ENCODE measurements around the gene SASH1. TPM values are rescaled to one million over a fixed set of nuclear protein-coding genes. Genes with fewer than 3 reads are reported as not detected.

Gene SASH1
- total RNA-seq, 1 experiment from 2014 or later: 6.6 TPM

DNA sequence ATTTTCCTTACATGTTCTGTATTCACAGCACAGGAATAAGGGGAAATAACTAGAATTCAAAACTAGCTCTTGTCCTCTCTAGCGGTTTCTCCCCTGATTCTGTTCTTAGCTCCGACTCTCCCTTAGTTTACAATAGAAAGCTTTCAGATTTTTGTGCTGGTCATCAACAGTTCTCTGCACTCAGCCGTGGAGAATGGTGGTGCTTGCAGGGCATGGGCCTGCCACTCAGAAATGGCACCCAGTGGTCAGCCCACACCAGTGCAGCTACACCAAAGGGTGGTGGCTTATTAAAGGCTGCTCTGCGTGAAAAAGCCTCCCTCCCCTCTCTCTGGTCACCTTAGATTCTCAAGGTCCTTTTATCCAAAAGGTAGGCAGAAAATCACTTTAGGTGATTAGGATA, 123.5 kb downstream of the SASH1 start:
- no peaks in the 10 kb centered on the region for H3K36me3 ChIP-seq (ENCODE audit: control insufficient read depth, insufficient read depth, low read length)
- H3K4me1 ChIP-seq (ENCODE audit: control insufficient read depth, insufficient read depth, low read length): no peaks in the 10 kb centered on the region
- TF ChIP-seq, protein P1, sequence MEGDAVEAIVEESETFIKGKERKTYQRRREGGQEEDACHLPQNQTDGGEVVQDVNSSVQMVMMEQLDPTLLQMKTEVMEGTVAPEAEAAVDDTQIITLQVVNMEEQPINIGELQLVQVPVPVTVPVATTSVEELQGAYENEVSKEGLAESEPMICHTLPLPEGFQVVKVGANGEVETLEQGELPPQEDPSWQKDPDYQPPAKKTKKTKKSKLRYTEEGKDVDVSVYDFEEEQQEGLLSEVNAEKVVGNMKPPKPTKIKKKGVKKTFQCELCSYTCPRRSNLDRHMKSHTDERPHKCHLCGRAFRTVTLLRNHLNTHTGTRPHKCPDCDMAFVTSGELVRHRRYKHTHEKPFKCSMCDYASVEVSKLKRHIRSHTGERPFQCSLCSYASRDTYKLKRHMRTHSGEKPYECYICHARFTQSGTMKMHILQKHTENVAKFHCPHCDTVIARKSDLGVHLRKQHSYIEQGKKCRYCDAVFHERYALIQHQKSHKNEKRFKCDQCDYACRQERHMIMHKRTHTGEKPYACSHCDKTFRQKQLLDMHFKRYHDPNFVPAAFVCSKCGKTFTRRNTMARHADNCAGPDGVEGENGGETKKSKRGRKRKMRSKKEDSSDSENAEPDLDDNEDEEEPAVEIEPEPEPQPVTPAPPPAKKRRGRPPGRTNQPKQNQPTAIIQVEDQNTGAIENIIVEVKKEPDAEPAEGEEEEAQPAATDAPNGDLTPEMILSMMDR (IDR thresholded peaks at IDR 0.05): no peak
- TF ChIP-seq TCF7L2 (IDR thresholded peaks at IDR 0.05; ENCODE audit: low read depth, low read length) (no peak), POLR2AphosphoS5 (IDR thresholded peaks at IDR 0.05; ENCODE audit: low read depth, low read length) (no peak), SIN3A (IDR thresholded peaks at IDR 0.05; ENCODE audit: borderline replicate concordance, insufficient read depth, low read depth, low read length) (no peak)
- TF ChIP-seq, protein P2, sequence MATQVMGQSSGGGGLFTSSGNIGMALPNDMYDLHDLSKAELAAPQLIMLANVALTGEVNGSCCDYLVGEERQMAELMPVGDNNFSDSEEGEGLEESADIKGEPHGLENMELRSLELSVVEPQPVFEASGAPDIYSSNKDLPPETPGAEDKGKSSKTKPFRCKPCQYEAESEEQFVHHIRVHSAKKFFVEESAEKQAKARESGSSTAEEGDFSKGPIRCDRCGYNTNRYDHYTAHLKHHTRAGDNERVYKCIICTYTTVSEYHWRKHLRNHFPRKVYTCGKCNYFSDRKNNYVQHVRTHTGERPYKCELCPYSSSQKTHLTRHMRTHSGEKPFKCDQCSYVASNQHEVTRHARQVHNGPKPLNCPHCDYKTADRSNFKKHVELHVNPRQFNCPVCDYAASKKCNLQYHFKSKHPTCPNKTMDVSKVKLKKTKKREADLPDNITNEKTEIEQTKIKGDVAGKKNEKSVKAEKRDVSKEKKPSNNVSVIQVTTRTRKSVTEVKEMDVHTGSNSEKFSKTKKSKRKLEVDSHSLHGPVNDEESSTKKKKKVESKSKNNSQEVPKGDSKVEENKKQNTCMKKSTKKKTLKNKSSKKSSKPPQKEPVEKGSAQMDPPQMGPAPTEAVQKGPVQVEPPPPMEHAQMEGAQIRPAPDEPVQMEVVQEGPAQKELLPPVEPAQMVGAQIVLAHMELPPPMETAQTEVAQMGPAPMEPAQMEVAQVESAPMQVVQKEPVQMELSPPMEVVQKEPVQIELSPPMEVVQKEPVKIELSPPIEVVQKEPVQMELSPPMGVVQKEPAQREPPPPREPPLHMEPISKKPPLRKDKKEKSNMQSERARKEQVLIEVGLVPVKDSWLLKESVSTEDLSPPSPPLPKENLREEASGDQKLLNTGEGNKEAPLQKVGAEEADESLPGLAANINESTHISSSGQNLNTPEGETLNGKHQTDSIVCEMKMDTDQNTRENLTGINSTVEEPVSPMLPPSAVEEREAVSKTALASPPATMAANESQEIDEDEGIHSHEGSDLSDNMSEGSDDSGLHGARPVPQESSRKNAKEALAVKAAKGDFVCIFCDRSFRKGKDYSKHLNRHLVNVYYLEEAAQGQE (IDR thresholded peaks at IDR 0.05; ENCODE audit: insufficient read depth in 1 of 2, low read depth in 2 of 2, low read length in 1 of 2): no peak
- H3K9me3 ChIP-seq (ENCODE audit: control insufficient read depth, insufficient read depth, low read depth, low read length): no peaks in the 10 kb centered on the region
- no peak overlapping the region for H3K27ac ChIP-seq (ENCODE audit: low read length)
- in situ Hi-C loops (cut with HindIII; ENCODE audit: low pct_unique_long_range_greater_than_20kb, low sequenced_read_pairs) (no loop called here), intact Hi-C loops (cut with micrococcal nuclease; ENCODE audit: unreplicated experiment) (loop anchor here (10.0 kb wide), 2 partner anchors 211 to 961 kb away; partner anchors contain the start of gene SAMD5)
- ATAC-seq (no peak), DNase-seq (ENCODE audit: low read depth, low spot score) (no peak)
- CTCF ChIA-PET: interaction anchor here (0.6 kb wide), 1 partner anchor 291 kb away, joined by 5 read pairs; no protein-coding TSS in a partner anchor
- H3K27me3 ChIP-seq (ENCODE audit: control insufficient read depth, insufficient read depth, low read length): no peaks in the 10 kb centered on the region
- no peak overlapping the region for H3K4me3 ChIP-seq (ENCODE audit: low read depth in 2 of 2, low read length in 2 of 2)
- no TSS peak for BruUV-seq (replicated peaks)
- POLR2A ChIA-PET: no interaction called here

GRCh38 chr6:148467926-148468325, 125.3 kb downstream of the SASH1 start:
- H3K27ac ChIP-seq (ENCODE audit: low read length): no peak overlapping the region
- CTCF ChIA-PET: no interaction called here
- no peaks in the 10 kb centered on the region for H3K36me3 ChIP-seq (ENCODE audit: control insufficient read depth, insufficient read depth, low read length)
- DNase-seq (ENCODE audit: low read depth, low spot score): no peak
- POLR2A ChIA-PET: no interaction called here
- H3K4me1 ChIP-seq (ENCODE audit: control insufficient read depth, insufficient read depth, low read length): no peaks in the 10 kb centered on the region
- TF ChIP-seq SIN3A (IDR thresholded peaks at IDR 0.05; ENCODE audit: borderline replicate concordance, insufficient read depth, low read depth, low read length): no peak
- TF ChIP-seq, protein P1 (IDR thresholded peaks at IDR 0.05): no peak
- TF ChIP-seq TCF7L2 (IDR thresholded peaks at IDR 0.05; ENCODE audit: low read depth, low read length): no peak
- TF ChIP-seq, protein P2 (IDR thresholded peaks at IDR 0.05; ENCODE audit: insufficient read depth in 1 of 2, low read depth in 2 of 2, low read length in 1 of 2): no peak
- no peak for TF ChIP-seq POLR2AphosphoS5 (IDR thresholded peaks at IDR 0.05; ENCODE audit: low read depth, low read length)
- intact Hi-C loops (cut with micrococcal nuclease; ENCODE audit: unreplicated experiment) (loop anchor here (10.0 kb wide), 2 partner anchors 213 to 963 kb away; partner anchors contain the start of gene SAMD5), in situ Hi-C loops (cut with HindIII; ENCODE audit: low pct_unique_long_range_greater_than_20kb, low sequenced_read_pairs) (no loop called here)
- no peaks in the 10 kb centered on the region for H3K27me3 ChIP-seq (ENCODE audit: control insufficient read depth, insufficient read depth, low read length)
- H3K4me3 ChIP-seq (ENCODE audit: low read depth in 2 of 2, low read length in 2 of 2): no peak overlapping the region
- H3K9me3 ChIP-seq (ENCODE audit: control insufficient read depth, insufficient read depth, low read depth, low read length): no peaks in the 10 kb centered on the region
- no peak for ATAC-seq
- no TSS peak for BruUV-seq (replicated peaks)
